ENCODE data around the gene EFNB3.
A peak's percentile ranks its signal among the peaks of the same experiment; 100 is the strongest.

EFNB3 gene

GRCh38 chr17:7704601-7705268 is at the start of gene EFNB3:
Gene EFNB3 (plus strand): TSS chr17:7705202. CDS start chr17:7705599, 397 bp downstream.
- DNase-seq (ENCODE audit: low read depth), result no peak

GRCh38 chr17:7655541-7655840 is 49.5 kb upstream of the EFNB3 start:
- DNase-seq (ENCODE audit: low read depth), result no peak

- no peak for DNase-seq (ENCODE audit: low read depth)
Measured at GRCh38 chr17:7656958-7657609, 47.9 kb upstream of the EFNB3 start.

GRCh38 chr17:7667656-7668406 is 37.2 kb upstream of the EFNB3 start:
- no peak for DNase-seq (ENCODE audit: low read depth)

- DNase-seq (ENCODE audit: low read depth), result no peak
Measured at GRCh38 chr17:7668482-7668881, 36.5 kb upstream of the EFNB3 start.

GRCh38 chr17:7673239-7673638 is 31.8 kb upstream of the EFNB3 start:
- DNase-seq (ENCODE audit: low read depth), result no peak

GRCh38 chr17:7674934-7675333 is 30.1 kb upstream of the EFNB3 start:
- no peak for DNase-seq (ENCODE audit: low read depth)

- no peak for DNase-seq (ENCODE audit: low read depth)
Measured at GRCh38 chr17:7676533-7676932, 28.5 kb upstream of the EFNB3 start.

- no peak for DNase-seq (ENCODE audit: low read depth)
Measured at GRCh38 chr17:7677388-7678067, 27.5 kb upstream of the EFNB3 start.

- no peak for DNase-seq (ENCODE audit: low read depth)
Measured at GRCh38 chr17:7684851-7685532, 20.0 kb upstream of the EFNB3 start.

- peak; percentile 87 for DNase-seq (ENCODE audit: low read depth)
Measured at GRCh38 chr17:7685533-7686221, 19.3 kb upstream of the EFNB3 start.

GRCh38 chr17:7686222-7687071 is 18.6 kb upstream of the EFNB3 start:
- DNase-seq (ENCODE audit: low read depth), result peak; percentile 77

- peak; percentile 84 for DNase-seq (ENCODE audit: low read depth)
Measured at GRCh38 chr17:7687072-7687907, 17.7 kb upstream of the EFNB3 start, which contains the start of gene TP53. Gene TP53 (minus strand): TSS chr17:7687490. CDS start chr17:7676594, 10,896 bp downstream.

- DNase-seq (ENCODE audit: low read depth), result peak; percentile 99
Measured at GRCh38 chr17:7687908-7688807, 16.8 kb upstream of the EFNB3 start, which contains the start of gene WRAP53. Gene WRAP53 (plus strand): TSS chr17:7688477. CDS start chr17:7688649, 172 bp downstream.

GRCh38 chr17:7688808-7689316 is 16.1 kb upstream of the EFNB3 start:
- DNase-seq (ENCODE audit: low read depth), result no peak

GRCh38 chr17:7695586-7695985 is 9.4 kb upstream of the EFNB3 start:
- DNase-seq (ENCODE audit: low read depth), result no peak

GRCh38 chr17:7697828-7698588 is 7.0 kb upstream of the EFNB3 start:
- no peak for DNase-seq (ENCODE audit: low read depth)

All from GM04504 (cell line).